A549 (cell line): ENCODE data around the gene FHIT. TPM values are rescaled to one million over a fixed set of nuclear protein-coding genes. Genes with fewer than 3 reads are reported as not detected.

Experiments used
- ATAC-seq, 2 experiments: fragments of 200-7000 bp in 1 of 2; fragments of >200 bp in 1 of 2; cut with Nextera tagmentation in 1 of 2; cut with Tn5 transposase in 1 of 2; 3 replicates each; pipeline versions ENCODE4 v1.8.0 to v1.9.1; 2018 to 2020; ENCODE audit warnings: mild to moderate bottlenecking in 1 of 2, moderate library complexity in 1 of 2
- CTCF ChIA-PET: fragments of 300-600 bp; sonication (Branson Sonifier 250); formaldehyde crosslinking; extraction: SDS; loops from one replicate; lab custom pipeline; 2021; ENCODE audit warnings: antibody characterized with exemption, inconsistent platforms; lab: Yijun Ruan, JAX
- POLR2A ChIA-PET: fragments of 350-600 bp; formaldehyde crosslinking; extraction: SDS; loops from one replicate; lab custom pipeline; 2021; ENCODE audit warnings: antibody characterized with exemption, inconsistent platforms; lab: Yijun Ruan, JAX
- DNase-seq, 2 experiments: peaks; one replicate each; pipeline versions ENCODE4 v3.0.0 to v3.0.0-alpha.2; 2011 to 2016; ENCODE audit warnings: low read depth in 1 of 2, low spot score in 1 of 2
- FAIRE-seq: peaks from 2 replicates; lab custom pipeline; 2011; peaks lifted over from hg19 to GRCh38; lab: Jason Lieb, UNC
- H3K27ac ChIP-seq, 2 experiments: fragments of >200 bp; sonication (Bioruptor Twin); formaldehyde crosslinking; 3 replicates each; pipeline ENCODE4 v1.5.1; 2016 to 2017
- H3K4me1 ChIP-seq: fragments of >200 bp; sonication (Bioruptor Twin); formaldehyde crosslinking; 3 replicates; pipeline ENCODE4 v1.6.1; 2016
- H3K4me2 ChIP-seq: fragments of >200 bp; sonication (Bioruptor Twin); formaldehyde crosslinking; 3 replicates; pipeline ENCODE4 v1.6.1; 2016
- H3K4me3 ChIP-seq: fragments of >200 bp; sonication (Bioruptor Twin); formaldehyde crosslinking; 3 replicates; pipeline ENCODE4 v1.5.1; 2016
- H3K9me3 ChIP-seq: fragments of >200 bp; sonication (Bioruptor Twin); formaldehyde crosslinking; 3 replicates; pipeline ENCODE4 v1.6.1; 2016
- ATOH8 ChIP-seq: fragments of 250-450 bp; sonication (Bioruptor Pico); IDR thresholded peaks from 2 replicates; pipeline ENCODE4 v1.5.0; 2020; ENCODE audit warnings: low read depth, mild to moderate bottlenecking, moderate library complexity
- CBX8 ChIP-seq: fragments of 200-600 bp; sonication (generic); IDR thresholded peaks from 2 replicates; pipeline ENCODE4 v1.6.1; 2016
- FOSL2 ChIP-seq, 2 experiments: fragments of 450-650 bp in 1 of 2; fragments of >200 bp in 1 of 2; sonication (Bioruptor Twin) in 1 of 2; formaldehyde crosslinking; IDR thresholded peaks; 2 replicates each; pipeline versions ENCODE4 v1.5.0 to v1.6.1; 2016 to 2020; ENCODE audit warnings: mild to moderate bottlenecking in 1 of 2, moderate library complexity in 1 of 2
- FOXS1 ChIP-seq: fragments of 250-450 bp; sonication (Bioruptor Pico); IDR thresholded peaks from 2 replicates; pipeline ENCODE4 v1.5.0; 2020; ENCODE audit warnings: mild to moderate bottlenecking, moderate library complexity
- GATA3 ChIP-seq: IDR thresholded peaks from 2 replicates; pipeline ENCODE4 v1.6.1; 2012; ENCODE audit warnings: borderline replicate concordance
- HDAC2 ChIP-seq: fragments of 200-600 bp; sonication (generic); IDR thresholded peaks from 2 replicates; pipeline ENCODE4 v1.6.1; 2016
- HES2 ChIP-seq: fragments of >200 bp; sonication (Bioruptor Twin); formaldehyde crosslinking; IDR thresholded peaks from 2 replicates; pipeline ENCODE4 v1.6.1; 2016
- HOXB13 ChIP-seq: fragments of 250-450 bp; sonication (Bioruptor Pico); IDR thresholded peaks from 2 replicates; pipeline ENCODE4 v1.5.0; 2020; ENCODE audit warnings: low read depth, mild to moderate bottlenecking, moderate library complexity
- JUNB ChIP-seq: fragments of >200 bp; sonication (Bioruptor Twin); formaldehyde crosslinking; IDR thresholded peaks from 2 replicates; pipeline ENCODE4 v1.6.1; 2016
- KDM5A ChIP-seq: fragments of 200-600 bp; sonication (generic); IDR thresholded peaks from 2 replicates; pipeline ENCODE4 v1.6.1; 2016; ENCODE audit warnings: antibody characterized with exemption, mild to moderate bottlenecking
- MAFK ChIP-seq: fragments of 450-650 bp; IDR thresholded peaks from 2 replicates; pipeline ENCODE4 v1.6.1; 2014; ENCODE audit not compliant: partially characterized antibody
- MAX ChIP-seq: IDR thresholded peaks from 2 replicates; pipeline ENCODE4 v1.6.1; 2012
- MYC ChIP-seq: IDR thresholded peaks from 2 replicates; pipeline ENCODE4 v1.6.1; 2012; ENCODE audit warnings: mild to moderate bottlenecking, inconsistent platforms, low read length, improper control_type of control experiment, borderline replicate concordance
- NPAS2 ChIP-seq: fragments of 250-450 bp; sonication (Bioruptor Pico); IDR thresholded peaks from 2 replicates; pipeline ENCODE4 v1.8.0; 2022; ENCODE audit warnings: mild to moderate bottlenecking, moderate library complexity, borderline replicate concordance
- PBX3 ChIP-seq: IDR thresholded peaks from 2 replicates; pipeline ENCODE4 v1.6.1; 2012
- RARB ChIP-seq: fragments of 250-450 bp; sonication (Bioruptor Pico); IDR thresholded peaks from 2 replicates; pipeline ENCODE4 v1.8.0; 2021; ENCODE audit warnings: mild to moderate bottlenecking, moderate library complexity
- TFCP2L1 ChIP-seq: fragments of 250-450 bp; sonication (Bioruptor Pico); IDR thresholded peaks from 2 replicates; pipeline ENCODE4 v1.5.0; 2021; ENCODE audit warnings: mild to moderate bottlenecking
- WGBS: methylation state at CpG from one replicate; pipeline ENCODE4 v1.1.6; 2017; ENCODE audit errors: missing lambda C conversion rate; 5-methylcytosine and 5-hydroxymethylcytosine counted together
- polyA plus RNA-seq, 4 experiments: library from polyadenylated mRNA; depleted of rRNA in 3 of 4; stranded (reverse); fragments of >200 nt; fragmentation: RNase III in 1 of 4; extraction: RNeasy Plus Mini Kit Qiagen cat#74134 plus additional on column Dnase treatment in 1 of 4; gene quantifications; 2 replicates in 3 of 4; 3 replicates in 1 of 4; pipeline ENCODE4 v1.2.3, GENCODE V29; 2011 to 2017
- TF ChIP-seq, protein P1 (sequence below): fragments of 250-450 bp; sonication (Bioruptor Pico); IDR thresholded peaks from 2 replicates; pipeline ENCODE4 v1.5.0; 2021; ENCODE audit warnings: mild to moderate bottlenecking, moderate library complexity, borderline replicate concordance

The FHIT gene
- polyA plus RNA-seq, 2 of the 4 experiments (the other 2 are of a cell fraction) = 0.76 to 0.92 TPM

- Histone ChIP-seq H3K27ac (no peak overlapping the region), H3K9me3 (no peaks in the 10 kb centered on the region), H3K4me2 (no peak overlapping the region), H3K4me3 (no peak overlapping the region), H3K4me1 (no peaks in the 10 kb centered on the region)
- CTCF ChIA-PET = no interaction called here
- no peak for ATAC-seq
- no peak for FAIRE-seq
- no peak for DNase-seq
- POLR2A ChIA-PET = no interaction called here
- TF ChIP-seq NPAS2 (CRISPR knock-in tag) (no peak), RARB (CRISPR knock-in tag) (no peak), JUNB (no peak), FOSL2 (IDR thresholded peaks at IDR 0.05) (no peak), FOSL2 (CRISPR knock-in tag; IDR thresholded peaks at IDR 0.05) (no peak), MAX (no peak), HES2 (no peak), KDM5A (no peak)
- TF ChIP-seq, protein P1, sequence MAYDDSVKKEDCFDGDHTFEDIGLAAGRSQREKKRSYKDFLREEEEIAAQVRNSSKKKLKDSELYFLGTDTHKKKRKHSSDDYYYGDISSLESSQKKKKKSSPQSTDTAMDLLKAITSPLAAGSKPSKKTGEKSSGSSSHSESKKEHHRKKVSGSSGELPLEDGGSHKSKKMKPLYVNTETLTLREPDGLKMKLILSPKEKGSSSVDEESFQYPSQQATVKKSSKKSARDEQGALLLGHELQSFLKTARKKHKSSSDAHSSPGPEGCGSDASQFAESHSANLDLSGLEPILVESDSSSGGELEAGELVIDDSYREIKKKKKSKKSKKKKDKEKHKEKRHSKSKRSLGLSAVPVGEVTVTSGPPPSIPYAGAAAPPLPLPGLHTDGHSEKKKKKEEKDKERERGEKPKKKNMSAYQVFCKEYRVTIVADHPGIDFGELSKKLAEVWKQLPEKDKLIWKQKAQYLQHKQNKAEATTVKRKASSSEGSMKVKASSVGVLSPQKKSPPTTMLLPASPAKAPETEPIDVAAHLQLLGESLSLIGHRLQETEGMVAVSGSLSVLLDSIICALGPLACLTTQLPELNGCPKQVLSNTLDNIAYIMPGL = no peak
Observed at GRCh38 chr3:60131618-60132017, 1119.6 kb downstream of the FHIT start.

GRCh38 chr3:60126511-60127304 is 1124.5 kb downstream of the FHIT start:
- WGBS = 59% methylated on average over 6 of the region's 6 CpGs
- Histone ChIP-seq H3K9me3 (no peaks in the 10 kb centered on the region), H3K4me3 (no peak overlapping the region), H3K4me2 (no peak overlapping the region), H3K4me1 (no peaks in the 10 kb centered on the region), H3K27ac (no peak overlapping the region)
- no peak for FAIRE-seq
- no peak for DNase-seq
- ChIA-PET POLR2A (no interaction called here), CTCF (no interaction called here)
- TF ChIP-seq HDAC2 (no peak), MYC (no peak), PBX3 (no peak), JUNB (no peak), ATOH8 (no peak), FOSL2 (IDR thresholded peaks at IDR 0.05) (no peak), FOSL2 (CRISPR knock-in tag; IDR thresholded peaks at IDR 0.05) (no peak), HES2 (no peak), MAX (no peak), CBX8 (no peak), MAFK (no peak), TFCP2L1 (no peak), FOXS1 (CRISPR knock-in tag) (no peak), GATA3 (no peak), HOXB13 (CRISPR knock-in tag) (no peak)
- TF ChIP-seq, protein P1 = no peak
- ATAC-seq = no peak
